Measurements from ENCODE around the gene SCN4A.

GRCh38 chr17:63973930-63974593 is 1.3 kb upstream of the SCN4A start:
- no peak for TF ChIP-seq CTCF (IDR thresholded peaks at IDR 0.05)
- TF ChIP-seq EZH2 (IDR thresholded peaks at IDR 0.05) = no peak

Measured in neural progenitor cell (in vitro differentiated cells).